C4-2B (cell line): ENCODE measurements around the gene MRPL48.

Experiments used
- CTCF ChIP-seq: fragments of 450-650 bp; conservative IDR thresholded peaks from 2 replicates; pipeline ENCODE4 v1.5.1; 2017; ENCODE audit warnings: mild to moderate bottlenecking
- ZFX ChIP-seq: fragments of 450-650 bp; IDR thresholded peaks from 2 replicates; pipeline ENCODE4 v1.6.1; 2017

DNA sequence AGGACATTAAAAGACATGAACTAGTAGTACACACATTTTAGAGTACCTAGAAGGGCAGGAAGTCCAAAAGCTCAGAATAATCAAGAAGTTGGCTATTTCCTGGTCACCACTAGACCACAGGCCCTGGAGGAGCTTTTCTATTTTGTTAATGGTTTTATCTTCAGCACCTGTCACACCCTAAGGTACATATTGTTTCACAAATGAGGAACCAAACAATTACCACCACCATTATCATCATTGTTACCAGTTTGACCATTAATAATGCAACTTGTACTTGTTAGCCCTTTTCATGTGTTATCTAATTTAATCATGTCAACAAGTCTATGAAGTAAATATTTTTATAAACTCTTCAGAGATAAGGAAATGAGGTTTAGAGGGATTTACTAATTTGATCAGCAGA lies 4.9 kb downstream of the MRPL48 start:
- TF ChIP-seq CTCF (no peak), ZFX (no peak)
